GM10266 (cell line): ENCODE measurements around the gene LRCH2.

Experiments used
- DNase-seq: peaks from one replicate; pipeline ENCODE4 v3.0.0; 2012; ENCODE audit errors: extremely low spot score
- CTCF ChIP-seq: IDR thresholded peaks from 2 replicates; pipeline ENCODE4 v1.5.1; 2012; ENCODE audit warnings: mild to moderate bottlenecking, low read depth; ENCODE audit not compliant: control insufficient read depth, insufficient read depth; ENCODE audit errors: missing control alignments

Gene LRCH2

GRCh38 chrX:115233497-115234455 lies at the start of gene LRCH2:
Gene LRCH2 (minus strand): TSS chrX:115234096. CDS start chrX:115234041, 55 bp downstream.
- no peak for TF ChIP-seq CTCF
- DNase-seq = no peak

DNA sequence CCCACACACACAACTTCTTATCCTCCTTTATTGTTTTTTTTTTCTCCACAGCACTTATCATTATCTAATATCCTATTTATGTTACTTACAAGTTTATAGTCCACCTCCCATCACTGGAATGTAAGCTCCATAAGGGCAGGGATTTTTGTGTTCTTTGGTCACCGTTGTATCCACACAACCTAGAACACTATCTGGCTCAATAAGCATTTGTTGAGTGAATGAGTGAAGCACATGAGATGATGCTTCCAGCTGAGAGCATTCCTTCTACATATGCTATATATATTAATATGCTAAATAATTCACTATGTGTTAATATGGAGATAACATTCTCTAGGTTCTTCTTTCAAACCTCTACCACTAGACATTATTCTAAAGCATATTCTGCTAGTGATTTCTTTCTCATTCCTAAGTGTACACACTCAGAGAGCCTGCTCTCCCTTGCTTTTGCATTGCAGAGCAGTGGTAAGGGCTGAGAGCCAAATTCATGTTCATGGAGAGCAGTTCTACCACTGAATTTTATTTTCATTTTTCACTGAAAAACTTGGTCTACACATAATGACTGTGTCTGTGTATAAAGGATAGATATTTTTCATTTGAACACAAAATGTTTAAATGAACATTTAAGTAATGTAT lies 35.3 kb upstream of the LRCH2 start:
- DNase-seq = no peak
- no peak for TF ChIP-seq CTCF

- no peak for DNase-seq
- no peak for TF ChIP-seq CTCF
Observed at GRCh38 chrX:115268421-115268820, 34.5 kb upstream of the LRCH2 start.

- no peak for TF ChIP-seq CTCF
- DNase-seq = no peak
Observed at GRCh38 chrX:115266300-115266699, 32.4 kb upstream of the LRCH2 start.

GRCh38 chrX:115264009-115264408 lies 30.1 kb upstream of the LRCH2 start:
- TF ChIP-seq CTCF = no peak

GRCh38 chrX:115261148-115261547 lies 27.3 kb upstream of the LRCH2 start:
- no peak for DNase-seq

More at GRCh38 chrX:115264009-115264408, 30.1 kb upstream of the LRCH2 start:
- no peak for DNase-seq

More at GRCh38 chrX:115261148-115261547, 27.3 kb upstream of the LRCH2 start:
- no peak for TF ChIP-seq CTCF
